SK-N-SH (cell line): ENCODE data around the gene RASA3. TPM values are rescaled to one million over a fixed set of nuclear protein-coding genes. Genes with fewer than 3 reads are reported as not detected.

Experiments used
- CTCF ChIA-PET: fragments of 300-600, 350-600 bp; formaldehyde crosslinking; extraction: SDS; loops from one replicate; lab custom pipeline; 2021; lab: Yijun Ruan, JAX
- POLR2A ChIA-PET: fragments of 350-600 bp; sonication (Branson Sonifier 250); formaldehyde crosslinking; extraction: SDS; loops from one replicate; lab custom pipeline; 2020; ENCODE audit warnings: antibody characterized with exemption, inconsistent platforms; lab: Yijun Ruan, JAX
- DNase-seq: peaks from one replicate; pipeline ENCODE4 v3.0.0; 2012
- H2AFZ ChIP-seq: fragments of 200-600 bp; sonication (generic); 2 replicates; pipeline ENCODE4 v1.8.1; 2016; ENCODE audit warnings: antibody characterized with exemption, mild to moderate bottlenecking, low read depth
- H3F3A ChIP-seq: fragments of 200-600 bp; sonication (generic); replicated peaks from 2 replicates; pipeline ENCODE3; 2016; ENCODE audit warnings: antibody characterized with exemption, mild to moderate bottlenecking; ENCODE audit not compliant: insufficient read depth
- H3K27ac ChIP-seq, 2 experiments: fragments of 200-500 bp in 1 of 2; fragments of 200-600 bp in 1 of 2; sonication (Bioruptor generic) in 1 of 2; sonication (generic), shearing (Covaris generic) in 1 of 2; 2 replicates each; pipeline versions ENCODE4 v1.5.1 to v1.6.1; 2014 to 2016; ENCODE audit warnings: low read depth in 2 of 2, inconsistent platforms in 1 of 2, low read length in 1 of 2, mild to moderate bottlenecking in 1 of 2, mixed read lengths in 1 of 2
- H3K27me3 ChIP-seq: fragments of 200-600 bp; sonication (generic), shearing (Covaris generic); 2 replicates; pipeline ENCODE4 v1.6.1; 2016; ENCODE audit warnings: mixed run types; ENCODE audit not compliant: insufficient read depth
- H3K36me3 ChIP-seq, 2 experiments: fragments of 200-500 bp in 1 of 2; fragments of 200-600 bp in 1 of 2; sonication (Bioruptor generic) in 1 of 2; sonication (generic) in 1 of 2; replicated peaks in 1 of 2; 2 replicates each; pipeline versions ENCODE3 to v1.5.1; 2014 to 2016; ENCODE audit warnings: low read length in 1 of 2, mild to moderate bottlenecking in 1 of 2; ENCODE audit not compliant: insufficient read depth in 2 of 2, control insufficient read depth in 1 of 2
- H3K4me1 ChIP-seq, 2 experiments: fragments of 200-500 bp in 1 of 2; fragments of 200-600 bp in 1 of 2; sonication (Bioruptor generic) in 1 of 2; sonication (generic), shearing (Covaris generic) in 1 of 2; 2 replicates each; pipeline versions ENCODE4 v1.5.1 to v1.6.1; 2014 to 2016; ENCODE audit warnings: low read depth in 1 of 2, low read length in 1 of 2, mixed run types in 1 of 2; ENCODE audit not compliant: insufficient read depth in 2 of 2, control insufficient read depth in 1 of 2
- H3K4me2 ChIP-seq: fragments of 200-600 bp; sonication (generic), shearing (Covaris generic); 2 replicates; pipeline ENCODE4 v1.6.1; 2017; ENCODE audit warnings: mixed run types
- H3K4me3 ChIP-seq, 2 experiments: fragments of 200-500 bp in 1 of 2; fragments of 200-600 bp in 1 of 2; sonication (Bioruptor generic) in 1 of 2; sonication (generic), shearing (Covaris generic) in 1 of 2; 2 replicates each; pipeline versions ENCODE4 v1.5.1 to v1.8.1; 2014 to 2016; ENCODE audit warnings: low read depth in 2 of 2, inconsistent platforms in 1 of 2, low read length in 1 of 2, mild to moderate bottlenecking in 1 of 2, mixed read lengths in 1 of 2, moderate library complexity in 1 of 2
- H3K79me2 ChIP-seq: fragments of 200-600 bp; sonication (generic); 2 replicates; pipeline ENCODE4 v1.8.1; 2017; ENCODE audit warnings: mild to moderate bottlenecking; ENCODE audit not compliant: insufficient read depth
- H3K9ac ChIP-seq: fragments of 200-600 bp; sonication (generic); 2 replicates; pipeline ENCODE4 v1.6.1; 2017; ENCODE audit warnings: mixed run types
- H3K9me2 ChIP-seq: fragments of 200-600 bp; sonication (generic); 2 replicates; pipeline ENCODE4 v1.6.1; 2017; ENCODE audit warnings: mixed run types
- H3K9me3 ChIP-seq: fragments of 200-600 bp; sonication (generic); 2 replicates; pipeline ENCODE4 v1.6.1; 2017; ENCODE audit warnings: mixed run types, mild to moderate bottlenecking, moderate library complexity
- H4K20me1 ChIP-seq: fragments of 200-600 bp; sonication (generic); 2 replicates; pipeline ENCODE4 v1.6.1; 2017; ENCODE audit warnings: mild to moderate bottlenecking, mixed run types; ENCODE audit not compliant: insufficient read depth
- EZH2phosphoT487 ChIP-seq: fragments of 200-600 bp; sonication (generic); IDR thresholded peaks from 2 replicates; pipeline ENCODE4 v1.6.1; 2017; ENCODE audit warnings: low read depth, mixed run types, mild to moderate bottlenecking, antibody characterized with exemption, moderate library complexity, borderline replicate concordance
- GATA2 ChIP-seq: sonication (generic); formaldehyde crosslinking; IDR thresholded peaks from 2 replicates; pipeline ENCODE4 v1.5.0; 2020; ENCODE audit warnings: mild to moderate bottlenecking, missing genetic modification reagents
- MXI1 ChIP-seq: IDR thresholded peaks from 2 replicates; pipeline ENCODE4 v1.6.1; 2012; ENCODE audit warnings: mild to moderate bottlenecking, low read depth, low read length, improper control_type of control experiment
- NRF1 ChIP-seq: IDR thresholded peaks from 2 replicates; pipeline ENCODE4 v1.6.1; 2012; ENCODE audit warnings: low read depth, mild to moderate bottlenecking, low read length
- POLR2AphosphoS5 ChIP-seq: IDR thresholded peaks from 2 replicates; pipeline ENCODE4 v1.6.1; 2012; ENCODE audit warnings: low read depth, low read length
- RAD21 ChIP-seq: IDR thresholded peaks from 2 replicates; pipeline ENCODE4 v1.6.1; 2012; ENCODE audit warnings: mild to moderate bottlenecking, low read length
- RFX5 ChIP-seq: IDR thresholded peaks from 2 replicates; pipeline ENCODE4 v1.6.1; 2012; ENCODE audit warnings: mild to moderate bottlenecking, improper control_type of control experiment, low read length
- RXRA ChIP-seq: IDR thresholded peaks from 2 replicates; pipeline ENCODE4 v1.4.0; 2012; ENCODE audit warnings: low read depth, mild to moderate bottlenecking, borderline replicate concordance
- SMC3 ChIP-seq: IDR thresholded peaks from 2 replicates; pipeline ENCODE4 v1.6.1; 2012; ENCODE audit warnings: low read depth, low read length, improper control_type of control experiment
- TCF12 ChIP-seq: IDR thresholded peaks from 2 replicates; pipeline ENCODE4 v1.4.0; 2012
- YY1 ChIP-seq: IDR thresholded peaks from 2 replicates; pipeline ENCODE4 v1.4.0; 2012; ENCODE audit warnings: low read depth, mild to moderate bottlenecking
- WGBS: methylation state at CpG from one replicate; pipeline ENCODE4 v1.1.6; 2017; ENCODE audit warnings: low lambda C conversion rate; 5-methylcytosine and 5-hydroxymethylcytosine counted together
- polyA plus RNA-seq, 3 experiments: library from polyadenylated mRNA; depleted of rRNA; stranded (reverse); fragments of >200 nt; gene quantifications; 2 replicates each; pipeline ENCODE4 v1.2.3, GENCODE V29; 2012
- TF ChIP-seq, protein P1 (sequence below): IDR thresholded peaks from 2 replicates; pipeline ENCODE4 v1.4.0; 2012; ENCODE audit warnings: low read depth
- TF ChIP-seq, protein P2 (sequence below): IDR thresholded peaks from 2 replicates; pipeline ENCODE4 v1.4.0; 2012; ENCODE audit warnings: low read depth, borderline replicate concordance
- TF ChIP-seq, protein P3 (sequence below): IDR thresholded peaks from 2 replicates; pipeline ENCODE4 v1.6.1; 2012; ENCODE audit warnings: mild to moderate bottlenecking, low read depth, low read length, moderate library complexity
- TF ChIP-seq, protein P4 (sequence below): fragments of 150-350 bp; IDR thresholded peaks from 2 replicates; pipeline ENCODE4 v1.6.1; 2016; ENCODE audit warnings: mild to moderate bottlenecking, low read depth, low read length

The RASA3 gene
- polyA plus RNA-seq, 1 of the 3 experiments (the other 2 are of a cell fraction), result 25.1 TPM

DNA sequence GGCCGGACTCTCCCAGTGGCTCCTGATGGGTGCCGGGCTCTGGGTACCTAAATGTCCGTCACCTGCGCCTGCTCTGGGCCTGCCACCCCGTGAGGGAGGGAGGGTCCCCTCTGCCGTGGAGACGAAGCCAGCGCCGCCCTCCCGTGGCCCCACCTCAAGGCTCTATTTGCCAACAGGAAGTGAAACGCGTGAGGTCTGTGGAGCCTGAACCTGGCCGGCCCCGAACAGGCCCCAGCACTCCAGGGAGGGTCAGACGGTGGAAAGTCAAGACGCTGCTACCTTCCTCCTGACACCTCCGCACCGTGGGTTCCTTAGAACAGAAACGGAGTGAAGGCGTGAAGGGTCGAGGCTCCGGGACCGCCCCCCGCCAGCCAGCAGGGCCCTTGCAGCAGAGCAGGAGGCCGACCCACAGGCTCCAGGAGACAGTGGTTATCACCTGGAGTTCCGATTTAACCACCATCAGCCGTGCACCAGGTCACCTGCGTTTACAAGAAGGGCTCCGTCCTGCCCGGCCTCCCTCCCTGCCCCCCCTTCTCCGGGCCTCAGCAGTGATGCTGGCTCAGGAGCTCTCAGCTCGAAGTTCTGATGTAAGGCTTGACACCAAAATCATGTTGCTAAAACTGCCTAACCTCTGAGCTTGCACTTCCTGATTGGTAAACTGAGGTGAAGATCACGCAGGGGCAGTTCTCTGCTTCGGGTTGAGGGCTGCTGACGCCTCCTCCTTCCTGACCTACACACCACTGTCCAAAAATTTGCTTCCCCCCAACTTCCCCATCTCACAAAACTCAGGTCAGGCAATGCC, 107.6 kb downstream of the RASA3 start:
- Histone ChIP-seq H3K27ac (peak overlapping the region in 1 of 2 experiments; percentile 78; a peak in 2 of 4 replicates), H3K27me3 (no peaks in the 10 kb centered on the region), H3F3A (no peaks in the 10 kb centered on the region), H3K36me3 (peaks cover 6 to 73% of the 10 kb centered on the region in 2 experiments), H3K4me2 (no peak overlapping the region), H2AFZ (no peak overlapping the region), H4K20me1 (peaks cover 15% of the 10 kb centered on the region), H3K4me1 (peaks cover 0 to 22% of the 10 kb centered on the region in 2 experiments; a peak in 1 of 4 replicates), H3K4me3 (no peak overlapping the region), H3K79me2 (peaks cover 16% of the 10 kb centered on the region; the same call in 1 of the 2 replicates), H3K9me3 (no peaks in the 10 kb centered on the region), H3K9me2 (no peaks in the 10 kb centered on the region), H3K9ac (no peak overlapping the region)
- DNase-seq, result no peak
- ChIA-PET POLR2A (no interaction called here), CTCF (interaction anchor here (0.6 to 1.3 kb wide), 7 partner anchors 13 to 202 kb away, joined by 3 to 10 read pairs (median 3); no protein-coding TSS in a partner anchor)
- WGBS, result 95% methylated on average over 16 of the region's 35 CpGs
- TF ChIP-seq GATA2 (CRISPR knock-in tag) (no peak), EZH2phosphoT487 (no peak), NRF1 (no peak), YY1 (no peak), RAD21 (no peak), RXRA (no peak), RFX5 (no peak), POLR2AphosphoS5 (no peak), SMC3 (no peak), MXI1 (no peak), TCF12 (no peak)
- TF ChIP-seq, protein P1, sequence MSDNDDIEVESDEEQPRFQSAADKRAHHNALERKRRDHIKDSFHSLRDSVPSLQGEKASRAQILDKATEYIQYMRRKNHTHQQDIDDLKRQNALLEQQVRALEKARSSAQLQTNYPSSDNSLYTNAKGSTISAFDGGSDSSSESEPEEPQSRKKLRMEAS, result no peak
- TF ChIP-seq, protein P2, sequence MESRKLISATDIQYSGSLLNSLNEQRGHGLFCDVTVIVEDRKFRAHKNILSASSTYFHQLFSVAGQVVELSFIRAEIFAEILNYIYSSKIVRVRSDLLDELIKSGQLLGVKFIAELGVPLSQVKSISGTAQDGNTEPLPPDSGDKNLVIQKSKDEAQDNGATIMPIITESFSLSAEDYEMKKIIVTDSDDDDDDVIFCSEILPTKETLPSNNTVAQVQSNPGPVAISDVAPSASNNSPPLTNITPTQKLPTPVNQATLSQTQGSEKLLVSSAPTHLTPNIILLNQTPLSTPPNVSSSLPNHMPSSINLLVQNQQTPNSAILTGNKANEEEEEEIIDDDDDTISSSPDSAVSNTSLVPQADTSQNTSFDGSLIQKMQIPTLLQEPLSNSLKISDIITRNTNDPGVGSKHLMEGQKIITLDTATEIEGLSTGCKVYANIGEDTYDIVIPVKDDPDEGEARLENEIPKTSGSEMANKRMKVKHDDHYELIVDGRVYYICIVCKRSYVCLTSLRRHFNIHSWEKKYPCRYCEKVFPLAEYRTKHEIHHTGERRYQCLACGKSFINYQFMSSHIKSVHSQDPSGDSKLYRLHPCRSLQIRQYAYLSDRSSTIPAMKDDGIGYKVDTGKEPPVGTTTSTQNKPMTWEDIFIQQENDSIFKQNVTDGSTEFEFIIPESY, result no peak
- TF ChIP-seq, protein P3, sequence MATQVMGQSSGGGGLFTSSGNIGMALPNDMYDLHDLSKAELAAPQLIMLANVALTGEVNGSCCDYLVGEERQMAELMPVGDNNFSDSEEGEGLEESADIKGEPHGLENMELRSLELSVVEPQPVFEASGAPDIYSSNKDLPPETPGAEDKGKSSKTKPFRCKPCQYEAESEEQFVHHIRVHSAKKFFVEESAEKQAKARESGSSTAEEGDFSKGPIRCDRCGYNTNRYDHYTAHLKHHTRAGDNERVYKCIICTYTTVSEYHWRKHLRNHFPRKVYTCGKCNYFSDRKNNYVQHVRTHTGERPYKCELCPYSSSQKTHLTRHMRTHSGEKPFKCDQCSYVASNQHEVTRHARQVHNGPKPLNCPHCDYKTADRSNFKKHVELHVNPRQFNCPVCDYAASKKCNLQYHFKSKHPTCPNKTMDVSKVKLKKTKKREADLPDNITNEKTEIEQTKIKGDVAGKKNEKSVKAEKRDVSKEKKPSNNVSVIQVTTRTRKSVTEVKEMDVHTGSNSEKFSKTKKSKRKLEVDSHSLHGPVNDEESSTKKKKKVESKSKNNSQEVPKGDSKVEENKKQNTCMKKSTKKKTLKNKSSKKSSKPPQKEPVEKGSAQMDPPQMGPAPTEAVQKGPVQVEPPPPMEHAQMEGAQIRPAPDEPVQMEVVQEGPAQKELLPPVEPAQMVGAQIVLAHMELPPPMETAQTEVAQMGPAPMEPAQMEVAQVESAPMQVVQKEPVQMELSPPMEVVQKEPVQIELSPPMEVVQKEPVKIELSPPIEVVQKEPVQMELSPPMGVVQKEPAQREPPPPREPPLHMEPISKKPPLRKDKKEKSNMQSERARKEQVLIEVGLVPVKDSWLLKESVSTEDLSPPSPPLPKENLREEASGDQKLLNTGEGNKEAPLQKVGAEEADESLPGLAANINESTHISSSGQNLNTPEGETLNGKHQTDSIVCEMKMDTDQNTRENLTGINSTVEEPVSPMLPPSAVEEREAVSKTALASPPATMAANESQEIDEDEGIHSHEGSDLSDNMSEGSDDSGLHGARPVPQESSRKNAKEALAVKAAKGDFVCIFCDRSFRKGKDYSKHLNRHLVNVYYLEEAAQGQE, result no peak
- TF ChIP-seq, protein P4, sequence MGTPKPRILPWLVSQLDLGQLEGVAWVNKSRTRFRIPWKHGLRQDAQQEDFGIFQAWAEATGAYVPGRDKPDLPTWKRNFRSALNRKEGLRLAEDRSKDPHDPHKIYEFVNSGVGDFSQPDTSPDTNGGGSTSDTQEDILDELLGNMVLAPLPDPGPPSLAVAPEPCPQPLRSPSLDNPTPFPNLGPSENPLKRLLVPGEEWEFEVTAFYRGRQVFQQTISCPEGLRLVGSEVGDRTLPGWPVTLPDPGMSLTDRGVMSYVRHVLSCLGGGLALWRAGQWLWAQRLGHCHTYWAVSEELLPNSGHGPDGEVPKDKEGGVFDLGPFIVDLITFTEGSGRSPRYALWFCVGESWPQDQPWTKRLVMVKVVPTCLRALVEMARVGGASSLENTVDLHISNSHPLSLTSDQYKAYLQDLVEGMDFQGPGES, result no peak
